PC-3 (cell line): ENCODE results near the gene FOXN3.

Source experiments
- EZH2 ChIP-seq: fragments of 300-600 bp; sonication (generic); IDR thresholded peaks from one replicate; pipeline ENCODE4 v1.6.1; 2017; ENCODE audit warnings: antibody characterized with exemption, mild to moderate bottlenecking, low read length; ENCODE audit not compliant: unreplicated experiment
- TF ChIP-seq, protein P1 (sequence below): fragments of 300-600 bp; sonication (generic); conservative IDR thresholded peaks from 2 replicates; pipeline ENCODE4 v1.5.1; 2017; ENCODE audit warnings: antibody characterized with exemption, low read depth, mild to moderate bottlenecking, low read length

DNA sequence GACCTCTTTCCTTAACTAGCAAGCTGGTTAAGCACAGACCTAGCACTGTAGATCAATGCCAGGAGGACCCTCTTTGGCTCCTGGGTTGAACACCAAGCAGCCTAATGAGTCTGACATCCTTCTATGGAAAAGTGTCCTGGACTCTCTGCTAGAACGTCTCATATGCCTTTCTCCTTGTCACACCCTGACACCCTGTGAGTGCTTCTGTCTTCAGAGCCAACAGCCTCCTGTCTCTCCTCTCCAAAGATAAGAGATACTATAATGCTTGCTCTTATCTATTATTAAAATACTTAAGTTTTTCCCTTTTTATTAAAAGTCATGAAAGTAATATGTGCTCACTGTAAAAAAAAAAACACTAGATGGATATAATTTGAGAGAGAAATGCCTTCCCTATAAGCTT lies 222.7 kb downstream of the FOXN3 start:
- no peak for TF ChIP-seq EZH2
- TF ChIP-seq, protein P1, sequence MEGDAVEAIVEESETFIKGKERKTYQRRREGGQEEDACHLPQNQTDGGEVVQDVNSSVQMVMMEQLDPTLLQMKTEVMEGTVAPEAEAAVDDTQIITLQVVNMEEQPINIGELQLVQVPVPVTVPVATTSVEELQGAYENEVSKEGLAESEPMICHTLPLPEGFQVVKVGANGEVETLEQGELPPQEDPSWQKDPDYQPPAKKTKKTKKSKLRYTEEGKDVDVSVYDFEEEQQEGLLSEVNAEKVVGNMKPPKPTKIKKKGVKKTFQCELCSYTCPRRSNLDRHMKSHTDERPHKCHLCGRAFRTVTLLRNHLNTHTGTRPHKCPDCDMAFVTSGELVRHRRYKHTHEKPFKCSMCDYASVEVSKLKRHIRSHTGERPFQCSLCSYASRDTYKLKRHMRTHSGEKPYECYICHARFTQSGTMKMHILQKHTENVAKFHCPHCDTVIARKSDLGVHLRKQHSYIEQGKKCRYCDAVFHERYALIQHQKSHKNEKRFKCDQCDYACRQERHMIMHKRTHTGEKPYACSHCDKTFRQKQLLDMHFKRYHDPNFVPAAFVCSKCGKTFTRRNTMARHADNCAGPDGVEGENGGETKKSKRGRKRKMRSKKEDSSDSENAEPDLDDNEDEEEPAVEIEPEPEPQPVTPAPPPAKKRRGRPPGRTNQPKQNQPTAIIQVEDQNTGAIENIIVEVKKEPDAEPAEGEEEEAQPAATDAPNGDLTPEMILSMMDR: no peak
